Endothelial cell of umbilical vein (primary cell): Measurements from ENCODE around the gene INPP4B. TPM values are rescaled to one million over a fixed set of nuclear protein-coding genes. Genes with fewer than 3 reads are reported as not detected.

Source experiments
- BruUV-seq: library from RNA; stranded (reverse); fragments of 400-500 nt; replicated peaks from 2 replicates; lab custom pipeline; 2021; lab: Mats Ljungman, UMichigan
- CTCF ChIA-PET: fragments of 300-600, 350-600 bp; sonication (Branson Sonifier 250); formaldehyde crosslinking; loops from one replicate; lab custom pipeline; 2021; ENCODE audit warnings: antibody characterized with exemption, inconsistent platforms; lab: Charles Lee
- POLR2A ChIA-PET: fragments of 300-600, 350-600 bp; sonication (Branson Sonifier 250); formaldehyde crosslinking; loops from one replicate; lab custom pipeline; 2021; ENCODE audit warnings: antibody characterized with exemption, inconsistent platforms; lab: Charles Lee
- DNase-seq: peaks from one replicate; pipeline ENCODE4 v3.0.0-alpha.2; 2011; ENCODE audit warnings: low read depth, low spot score
- FAIRE-seq: peaks from 2 replicates; lab custom pipeline; 2011; peaks lifted over from hg19 to GRCh38; lab: Jason Lieb, UNC
- H2AFZ ChIP-seq: 2 replicates; pipeline ENCODE4 v1.6.0; 2012; ENCODE audit warnings: low read depth, low read length, control low read depth, inconsistent platforms
- H3K27ac ChIP-seq: 2 replicates; pipeline ENCODE4 v1.5.1; 2011; ENCODE audit warnings: low read depth, mild to moderate bottlenecking, control low read depth, low read length, moderate library complexity; ENCODE audit not compliant: insufficient read depth
- H3K27me3 ChIP-seq, 2 experiments: 2 replicates each; pipeline versions ENCODE4 v1.6.0 to v1.6.1; 2011; ENCODE audit warnings: low read length in 2 of 2, mixed read lengths in 1 of 2; ENCODE audit not compliant: control insufficient read depth in 2 of 2, insufficient read depth in 2 of 2
- H3K36me3 ChIP-seq, 2 experiments: 2 replicates in 1 of 2; 3 replicates in 1 of 2; pipeline ENCODE4 v1.5.1; 2011; ENCODE audit warnings: low read length in 2 of 2, mild to moderate bottlenecking in 1 of 2, moderate library complexity in 1 of 2; ENCODE audit not compliant: control insufficient read depth in 2 of 2, insufficient read depth in 2 of 2; ENCODE audit errors: extremely low read depth in 1 of 2
- H3K4me1 ChIP-seq: 3 replicates; pipeline ENCODE4 v1.5.1; 2011; ENCODE audit warnings: mild to moderate bottlenecking, low read length; ENCODE audit not compliant: control insufficient read depth, insufficient read depth; ENCODE audit errors: extremely low read depth
- H3K4me2 ChIP-seq: 2 replicates; pipeline ENCODE4 v1.6.1; 2011; ENCODE audit warnings: low read length, control low read depth, mixed read lengths; ENCODE audit not compliant: insufficient read depth
- H3K4me3 ChIP-seq, 3 experiments: fragments of 200-600 bp in 1 of 3; sonication (generic), shearing (Covaris generic) in 1 of 3; replicated peaks in 1 of 3; 2 replicates each; pipeline ENCODE4 v1.5.1; 2011 to 2016; ENCODE audit warnings: control low read depth in 3 of 3, low read length in 3 of 3, mild to moderate bottlenecking in 2 of 3, inconsistent platforms in 1 of 3, low read depth in 1 of 3, moderate library complexity in 1 of 3; ENCODE audit not compliant: insufficient read depth in 1 of 3
- H3K79me2 ChIP-seq: 2 replicates; pipeline ENCODE4 v1.6.0; 2012; ENCODE audit warnings: low read length, inconsistent platforms; ENCODE audit not compliant: control insufficient read depth, insufficient read depth
- H3K9ac ChIP-seq: replicated peaks from 2 replicates; pipeline ENCODE3; 2011; ENCODE audit warnings: low read length, control low read depth; ENCODE audit not compliant: insufficient read depth; ENCODE audit errors: extremely low read depth
- H3K9me1 ChIP-seq: replicated peaks from 3 replicates; pipeline ENCODE4 v1.6.0; 2011; ENCODE audit warnings: mild to moderate bottlenecking, low read length; ENCODE audit not compliant: control insufficient read depth, insufficient read depth; ENCODE audit errors: extremely low read depth
- H3K9me3 ChIP-seq: replicated peaks from 2 replicates; pipeline ENCODE4 v1.5.1; 2012; ENCODE audit warnings: low read length, inconsistent platforms; ENCODE audit not compliant: control insufficient read depth, insufficient read depth
- H4K20me1 ChIP-seq: replicated peaks from 2 replicates; pipeline ENCODE3; 2011; ENCODE audit warnings: mild to moderate bottlenecking, low read length; ENCODE audit not compliant: control insufficient read depth, insufficient read depth; ENCODE audit errors: extremely low read depth
- CTCF ChIP-seq, 2 donors: IDR thresholded peaks; 1 replicate in 1 of 2; 2 replicates in 1 of 2; pipeline ENCODE4 v1.5.1; 2011; ENCODE audit warnings: low read length in 2 of 2, mild to moderate bottlenecking in 2 of 2, moderate library complexity in 2 of 2, control low read depth in 1 of 2, inconsistent platforms in 1 of 2, low read depth in 1 of 2; ENCODE audit not compliant: insufficient read depth in 1 of 2; ENCODE audit errors: extremely low read depth in 1 of 2
- EZH2 ChIP-seq: IDR thresholded peaks from 2 replicates; pipeline ENCODE4 v1.6.1; 2012; ENCODE audit warnings: borderline replicate concordance, low read depth, mild to moderate bottlenecking, moderate library complexity, low read length, inconsistent platforms; ENCODE audit not compliant: severe bottlenecking
- FOS ChIP-seq: IDR thresholded peaks from 2 replicates; pipeline ENCODE4 v1.6.1; 2011; ENCODE audit warnings: mild to moderate bottlenecking, low read length, moderate library complexity, borderline replicate concordance; ENCODE audit not compliant: insufficient read depth
- GATA2 ChIP-seq: IDR thresholded peaks from 2 replicates; pipeline ENCODE4 v1.7.0; 2011; ENCODE audit warnings: low read depth, mild to moderate bottlenecking, moderate library complexity, mixed read lengths, low read length; ENCODE audit not compliant: insufficient read length, insufficient read depth
- JUN ChIP-seq: IDR thresholded peaks from 2 replicates; pipeline ENCODE4 v1.6.1; 2011; ENCODE audit warnings: borderline replicate concordance, low read depth; ENCODE audit not compliant: insufficient read length, insufficient read depth
- MAX ChIP-seq: IDR thresholded peaks from 2 replicates; pipeline ENCODE4 v1.6.1; 2011; ENCODE audit not compliant: insufficient read depth, insufficient read length
- MYC ChIP-seq: IDR thresholded peaks from one replicate; pipeline ENCODE4 v1.6.1; 2011; ENCODE audit warnings: mild to moderate bottlenecking, low read depth, low read length
- POLR2A ChIP-seq: IDR thresholded peaks from 2 replicates; pipeline ENCODE4 v1.6.1; 2012; ENCODE audit warnings: low read depth, mild to moderate bottlenecking, control low read depth, low read length
- POLR2AphosphoS5 ChIP-seq: IDR thresholded peaks from 2 replicates; pipeline ENCODE4 v1.6.1; 2012; ENCODE audit warnings: low read depth, mild to moderate bottlenecking, control low read depth, low read length, moderate library complexity; ENCODE audit not compliant: insufficient read depth
- dilution Hi-C: fragments of 300-500 bp; cut with MboI; formaldehyde crosslinking; loops from one replicate; pipeline ENCODE4 v1.15.0; 2019; ENCODE audit warnings: low sequenced_read_pairs; ENCODE audit not compliant: extremely low pct_ligation_motif_present
- intact Hi-C: fragments of 100-400 bp; cut with micrococcal nuclease; formaldehyde crosslinking; loops from one replicate; pipeline ENCODE4 v1.10.0; 2022
- polyA plus RNA-seq, 4 experiments: library from polyadenylated mRNA; depleted of rRNA in 3 of 4; stranded (reverse) in 3 of 4; unstranded in 1 of 4; fragments of >200 nt; gene quantifications; 2 replicates each; pipeline versions ENCODE4 v1.2.1 to v1.2.3, GENCODE V29; 2011 to 2012; ENCODE audit warnings: missing spikeins in 1 of 4
- total RNA-seq: library from RNA; stranded (reverse); gene quantifications from 2 replicates; pipeline ENCODE4 v1.2.3, GENCODE V29; 2021

Gene INPP4B
- total and polyA plus RNA-seq, 2 donors (not counting 3 experiments of a cell fraction or from before 2014, with no cell fraction given) = 0.41 to 3.1 TPM

GRCh38 chr4:142762280-142762679 lies 83.8 kb downstream of the INPP4B start:
- Histone ChIP-seq H3K4me1 (no peaks in the 10 kb centered on the region), H3K4me3 (no peak overlapping the region), H4K20me1 (no peaks in the 10 kb centered on the region), H3K79me2 (no peaks in the 10 kb centered on the region), H3K9me1 (no peaks in the 10 kb centered on the region), H3K9ac (no peak overlapping the region), H3K9me3 (no peaks in the 10 kb centered on the region), H3K27ac (no peak overlapping the region), H3K36me3 (no peaks in the 10 kb centered on the region), H2AFZ (no peak overlapping the region), H3K4me2 (no peak overlapping the region), H3K27me3 (no peaks in the 10 kb centered on the region)
- POLR2A ChIA-PET = no interaction called here
- DNase-seq (no peak), FAIRE-seq (no peak)
- dilution Hi-C loops = no loop called here
- TF ChIP-seq MYC (no peak), CTCF (IDR thresholded peaks at IDR 0.05; ENCODE audit: extremely low read depth in 1 of 2, insufficient read depth in 1 of 2, low read depth in 1 of 2, low read length in 2 of 2) (no peak), POLR2A (no peak), POLR2AphosphoS5 (no peak), JUN (no peak)
- CTCF ChIA-PET = interaction anchor here (0.7 kb wide), 1 partner anchor 186 kb away, joined by 3 read pairs; no protein-coding TSS in a partner anchor
- intact Hi-C loops = no loop called here
- no TSS peak for BruUV-seq

- Histone ChIP-seq H3K4me3 (no peak overlapping the region), H3K27ac (no peak overlapping the region), H4K20me1 (no peaks in the 10 kb centered on the region), H2AFZ (no peak overlapping the region), H3K9ac (no peak overlapping the region), H3K36me3 (no peaks in the 10 kb centered on the region), H3K4me1 (no peaks in the 10 kb centered on the region), H3K9me3 (no peaks in the 10 kb centered on the region), H3K4me2 (no peak overlapping the region), H3K27me3 (no peaks in the 10 kb centered on the region), H3K79me2 (no peaks in the 10 kb centered on the region), H3K9me1 (no peaks in the 10 kb centered on the region)
- FAIRE-seq (no peak), DNase-seq (no peak)
- TF ChIP-seq EZH2 = no peak
- no peak for TF ChIP-seq FOS
- TF ChIP-seq POLR2AphosphoS5 = no peak
- TF ChIP-seq MYC = no peak
- TF ChIP-seq GATA2 = no peak
- TF ChIP-seq CTCF (IDR thresholded peaks at IDR 0.05; ENCODE audit: extremely low read depth in 1 of 2, insufficient read depth in 1 of 2, low read depth in 1 of 2, low read length in 2 of 2) = no peak
- no peak for TF ChIP-seq MAX
- TF ChIP-seq JUN = no peak
- POLR2A ChIA-PET = interaction anchor here (0.7 kb wide), 1 partner anchor 417 kb away, joined by 3 read pairs; no protein-coding TSS in a partner anchor
- dilution Hi-C loops = no loop called here
- CTCF ChIA-PET = interaction anchor here (0.8 to 1.9 kb wide), 2 partner anchors 9 to 32 kb away, joined by 3 to 7 read pairs; no protein-coding TSS in a partner anchor
- BruUV-seq = no TSS peak
- intact Hi-C loops = no loop called here
Measured at GRCh38 chr4:142752202-142752786, 93.8 kb downstream of the INPP4B start.
